ENCODE measurements around the gene DQX1.
"Not testable (repeated sequence)": the region's sequence is repeated elsewhere in the genome, so short reads cannot be mapped to it uniquely, and the experiment has no call there.

The DQX1 gene, protein sequence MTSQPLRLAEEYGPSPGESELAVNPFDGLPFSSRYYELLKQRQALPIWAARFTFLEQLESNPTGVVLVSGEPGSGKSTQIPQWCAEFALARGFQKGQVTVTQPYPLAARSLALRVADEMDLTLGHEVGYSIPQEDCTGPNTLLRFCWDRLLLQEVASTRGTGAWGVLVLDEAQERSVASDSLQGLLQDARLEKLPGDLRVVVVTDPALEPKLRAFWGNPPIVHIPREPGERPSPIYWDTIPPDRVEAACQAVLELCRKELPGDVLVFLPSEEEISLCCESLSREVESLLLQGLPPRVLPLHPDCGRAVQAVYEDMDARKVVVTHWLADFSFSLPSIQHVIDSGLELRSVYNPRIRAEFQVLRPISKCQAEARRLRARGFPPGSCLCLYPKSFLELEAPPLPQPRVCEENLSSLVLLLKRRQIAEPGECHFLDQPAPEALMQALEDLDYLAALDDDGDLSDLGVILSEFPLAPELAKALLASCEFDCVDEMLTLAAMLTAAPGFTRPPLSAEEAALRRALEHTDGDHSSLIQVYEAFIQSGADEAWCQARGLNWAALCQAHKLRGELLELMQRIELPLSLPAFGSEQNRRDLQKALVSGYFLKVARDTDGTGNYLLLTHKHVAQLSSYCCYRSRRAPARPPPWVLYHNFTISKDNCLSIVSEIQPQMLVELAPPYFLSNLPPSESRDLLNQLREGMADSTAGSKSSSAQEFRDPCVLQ

DNA sequence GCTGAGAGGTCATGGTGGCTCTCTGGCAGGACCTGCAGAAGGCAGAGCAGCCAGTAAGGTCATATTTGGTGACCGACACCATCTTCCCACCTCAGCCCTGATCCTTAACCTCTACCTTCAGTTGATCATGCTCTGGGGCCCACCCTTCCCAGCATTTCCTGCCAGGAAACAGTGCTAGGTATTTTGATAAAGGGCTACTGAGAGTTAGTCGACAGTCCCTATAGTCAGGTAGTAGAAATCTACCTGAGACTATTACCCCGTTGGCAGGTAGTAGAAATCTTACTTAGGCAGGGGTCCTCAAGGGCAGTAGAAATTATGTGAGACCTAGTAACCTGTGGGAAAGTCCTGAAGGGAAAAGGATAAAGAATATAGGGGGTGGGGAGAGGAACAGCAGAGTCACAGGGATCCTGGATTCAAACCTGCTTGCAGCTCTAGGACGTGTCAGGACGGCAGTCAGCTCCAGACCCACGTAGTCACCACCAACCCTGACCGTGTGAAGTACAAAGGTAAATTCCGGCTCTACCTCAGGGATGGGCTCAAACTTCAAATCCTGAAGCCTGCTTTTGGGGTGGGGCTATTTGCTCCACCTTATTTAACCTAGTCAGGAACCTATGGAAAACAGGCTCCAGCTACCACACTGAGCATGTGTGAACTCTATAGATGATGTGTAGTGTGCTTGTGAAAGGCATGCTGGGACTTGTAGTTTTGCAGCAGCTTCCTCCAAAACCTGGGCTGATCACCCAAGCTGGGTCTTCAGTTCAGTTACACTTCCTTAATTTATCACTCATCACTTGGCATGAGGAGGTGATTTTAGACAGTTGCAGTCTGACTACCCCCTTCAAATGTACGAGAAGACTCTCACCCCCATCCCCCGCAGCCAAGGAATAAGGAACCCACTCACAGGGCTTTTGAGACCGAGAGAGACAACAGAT, at the start of gene DQX1:
Gene DQX1, minus strand, starts transcription at position 515 of the 932 bp plus-strand sequence. Its CDS starts 502 bp downstream, at position 13.
- no peak for DNase-seq (ENCODE audit: low read depth, low spot score)

DNA sequence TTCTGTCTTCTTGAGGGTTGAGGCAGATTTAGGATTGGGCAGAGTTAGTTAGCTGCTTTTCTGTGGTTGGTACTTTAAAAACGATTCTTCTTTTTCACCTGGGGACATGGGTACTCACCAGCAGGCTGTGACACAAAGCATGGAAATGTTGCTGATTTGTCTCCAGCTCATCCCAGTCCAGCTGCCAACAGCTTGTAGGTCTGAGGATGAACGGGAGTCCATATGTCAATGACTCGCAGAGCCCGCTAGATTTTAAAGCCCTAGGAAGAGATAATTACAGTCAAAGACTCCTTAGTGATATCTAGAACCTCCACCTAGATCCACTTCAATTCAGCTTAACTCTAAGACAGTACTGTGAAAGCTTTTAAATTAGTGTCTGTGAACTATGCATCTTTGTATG, 49.3 kb upstream of the DQX1 start:
- no peak for DNase-seq (ENCODE audit: low read depth, low spot score)

DNA sequence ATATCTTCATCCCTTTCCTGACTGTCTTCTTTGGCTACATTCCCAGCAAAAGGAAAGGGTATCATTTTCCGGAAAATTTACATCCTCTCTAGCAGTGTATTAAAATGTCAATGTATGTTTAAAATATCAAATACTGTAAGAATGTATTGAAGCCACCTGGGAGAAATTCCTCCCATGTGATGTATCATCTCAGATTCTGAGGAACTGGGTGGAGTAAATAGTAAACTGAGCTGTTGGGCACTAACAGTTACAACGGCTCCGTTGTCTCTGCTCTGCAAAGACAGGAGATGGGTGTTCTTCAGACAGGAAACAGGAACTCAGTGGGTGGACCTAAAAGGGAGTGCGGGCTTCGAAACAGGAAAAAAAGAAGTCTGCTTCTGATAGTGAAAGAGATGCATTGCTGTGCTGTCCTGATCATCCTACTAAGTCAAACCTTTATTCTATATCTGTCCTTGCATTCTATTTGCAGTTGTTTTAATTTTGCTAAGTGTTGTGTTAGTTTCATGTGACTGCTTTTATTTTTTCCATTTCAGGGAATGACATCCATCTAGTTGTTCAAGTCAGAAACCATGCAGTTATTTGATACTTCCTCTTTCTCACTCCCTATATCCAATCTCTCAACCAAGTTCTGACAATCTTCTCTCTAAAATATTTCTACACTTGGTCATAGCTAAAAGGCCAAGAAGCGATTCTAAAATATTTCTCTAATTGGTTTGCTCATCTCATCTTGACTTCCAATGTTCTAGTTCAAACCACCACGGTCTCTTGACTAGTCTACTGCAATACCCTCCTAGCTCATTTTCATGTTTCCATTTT, 47.9 kb upstream of the DQX1 start:
- DNase-seq (ENCODE audit: low read depth, low spot score): no peak

DNA sequence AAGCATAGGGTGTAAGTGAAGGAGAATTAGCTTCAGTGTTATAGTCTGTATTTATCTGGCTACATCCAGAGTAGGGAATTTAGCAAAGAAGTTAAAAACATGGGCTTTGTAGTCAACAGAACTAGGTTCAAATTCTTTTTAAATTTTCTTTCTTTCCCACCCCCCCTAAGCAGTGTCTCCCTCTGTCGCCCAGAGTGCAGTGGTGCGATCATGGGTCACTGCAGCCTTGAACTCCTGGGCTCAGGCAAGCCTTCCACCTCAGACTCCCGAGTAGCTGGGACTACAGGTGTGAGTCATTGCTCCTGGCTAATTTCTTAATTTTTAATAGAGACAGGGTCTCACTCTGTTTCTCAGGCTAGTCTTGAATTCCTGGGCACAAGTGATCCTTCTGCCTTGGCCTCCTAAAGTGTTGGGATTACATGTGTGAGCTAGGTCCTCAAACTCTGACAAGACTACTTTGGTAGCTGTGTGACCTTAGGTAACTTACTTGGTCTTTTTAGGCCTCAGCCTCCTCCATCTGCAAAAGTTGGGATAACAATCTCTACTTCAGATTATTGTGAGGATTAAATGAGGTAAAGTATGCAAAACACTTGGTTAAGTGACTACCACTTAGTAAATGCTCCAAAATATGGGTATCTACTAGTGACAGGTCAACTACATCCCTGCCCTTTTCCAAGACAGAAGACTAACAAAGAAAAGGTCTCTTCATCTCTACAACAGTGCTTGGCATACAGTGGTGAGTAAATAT, 46.3 kb upstream of the DQX1 start:
- no peak for DNase-seq (ENCODE audit: low read depth, low spot score)

DNA sequence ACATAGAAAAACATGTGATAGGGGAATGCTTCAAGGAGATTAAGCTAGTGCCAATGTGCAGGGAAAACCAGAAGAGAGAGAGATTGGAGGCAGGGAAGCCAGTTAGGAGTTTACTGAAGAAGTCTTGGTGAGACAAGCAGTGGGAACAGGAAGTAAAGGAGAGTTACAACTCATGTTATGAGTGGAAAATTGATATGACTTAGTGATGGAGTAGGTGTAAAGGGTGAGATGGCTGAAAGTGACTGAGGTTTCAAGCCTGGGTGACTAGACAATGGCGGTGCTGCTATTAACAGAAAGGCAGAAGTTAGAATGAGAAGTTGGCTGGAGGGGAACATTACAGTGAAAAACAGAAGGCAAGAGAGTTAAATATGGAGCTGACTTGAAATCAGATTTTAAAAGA, 45.0 kb upstream of the DQX1 start:
- no peak for DNase-seq (ENCODE audit: low read depth, low spot score)

DNA sequence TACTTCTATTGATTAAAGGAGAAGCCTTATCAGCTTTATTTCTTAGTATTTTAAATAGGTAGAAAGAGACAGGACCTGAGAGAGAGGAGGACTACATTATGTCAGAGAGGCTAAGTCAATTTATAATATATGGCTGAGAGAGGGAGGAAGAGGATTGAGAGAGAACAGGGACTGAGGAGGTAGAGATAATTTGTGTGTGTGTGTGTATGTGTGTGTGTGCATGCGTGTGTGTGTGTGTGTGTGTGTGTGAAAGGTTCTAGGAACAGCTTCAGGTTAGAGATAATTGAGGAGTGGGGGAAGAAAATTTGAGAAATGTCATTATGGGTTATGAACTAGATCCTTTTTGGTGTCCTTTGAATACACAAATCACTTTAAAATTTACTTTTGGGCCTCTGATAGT, 43.7 kb upstream of the DQX1 start:
- DNase-seq (ENCODE audit: low read depth, low spot score): no peak

DNA sequence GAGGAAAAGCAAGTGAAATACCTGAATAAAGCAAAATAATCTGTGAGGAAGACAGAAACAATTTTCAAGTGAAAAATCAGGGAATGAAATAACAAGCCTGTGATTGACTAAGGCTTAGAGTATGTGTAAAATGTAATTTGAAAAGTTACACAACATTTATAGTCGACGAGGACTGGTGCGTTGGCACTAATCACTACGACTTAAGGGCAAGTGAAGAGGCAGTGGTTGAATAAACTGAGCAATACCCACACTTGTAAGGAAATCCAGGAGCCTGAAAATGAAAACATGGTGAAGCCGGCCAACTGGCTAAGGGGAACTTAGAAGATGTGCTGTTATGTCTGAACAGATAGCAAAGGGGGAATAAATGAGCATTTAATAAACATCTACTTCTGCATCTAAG, 41.9 kb upstream of the DQX1 start:
- DNase-seq (ENCODE audit: low read depth, low spot score): no peak

DNA sequence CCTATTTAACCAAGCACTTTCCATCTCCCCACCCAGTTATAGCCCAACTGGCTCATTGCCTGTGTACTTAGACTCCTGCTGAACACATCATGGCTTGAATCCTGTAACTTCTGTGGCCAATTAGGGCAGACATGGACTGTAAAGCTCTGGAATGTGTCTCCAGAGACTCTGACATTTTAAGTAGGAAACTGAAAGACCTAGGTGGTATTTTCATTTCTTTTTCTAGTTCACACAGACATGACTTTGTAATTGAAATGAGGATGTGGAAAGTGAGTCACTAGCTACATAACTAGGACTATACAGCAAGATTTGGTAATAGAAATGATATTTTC, 40.7 kb upstream of the DQX1 start:
- no peak for DNase-seq (ENCODE audit: low read depth, low spot score)

DNA sequence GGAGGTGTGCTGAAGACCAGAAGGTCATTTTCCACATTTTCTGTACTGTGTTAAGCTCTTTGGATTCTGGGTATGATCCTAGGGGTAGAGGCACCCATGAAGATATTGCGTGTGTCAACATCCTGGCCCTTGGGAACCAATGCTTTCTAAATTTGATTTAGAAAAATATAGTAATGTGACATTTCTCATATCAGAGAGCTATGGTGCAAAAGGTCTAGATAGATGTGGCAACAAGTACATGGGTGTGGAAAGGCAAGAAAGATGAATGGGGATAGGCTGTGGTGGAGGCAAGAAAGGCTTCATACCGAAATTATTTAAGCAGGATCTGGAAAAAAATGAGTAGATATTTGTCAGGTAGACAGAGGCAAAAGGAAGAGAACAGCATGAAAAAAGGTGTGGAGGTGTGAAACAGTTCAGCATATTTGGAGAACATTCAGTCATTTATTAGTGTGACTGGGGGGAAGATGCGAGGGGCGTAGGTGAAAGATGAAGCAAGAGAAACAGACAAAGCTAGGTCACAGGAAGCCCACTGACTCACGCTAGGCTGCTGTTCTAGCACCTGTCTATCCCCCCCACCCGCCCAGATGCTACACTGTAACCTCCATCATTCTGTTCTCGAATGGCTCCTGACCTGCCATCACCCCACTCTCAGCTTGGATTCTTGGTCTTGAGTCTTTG, 40.2 kb upstream of the DQX1 start:
- DNase-seq (ENCODE audit: low read depth, low spot score): no peak

DNA sequence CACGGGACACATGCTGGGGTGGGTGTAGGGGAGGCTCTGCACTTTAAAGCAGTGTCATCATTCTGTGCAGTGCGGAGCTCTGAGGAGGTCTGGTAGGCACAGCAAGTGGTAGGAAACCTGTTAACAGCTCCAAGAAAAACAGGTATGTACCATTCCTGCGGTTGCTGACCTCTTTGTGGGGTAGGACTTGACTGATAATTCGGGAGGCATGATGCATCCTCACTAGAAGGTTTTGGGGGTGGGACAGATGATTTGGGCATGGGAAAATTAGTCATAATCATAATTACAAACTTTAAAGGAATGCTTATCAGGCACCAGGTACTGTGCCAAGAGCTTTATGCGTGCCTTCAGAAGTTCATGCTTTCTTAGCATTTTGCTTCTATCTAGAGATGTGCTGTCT, 38.2 kb upstream of the DQX1 start:
- DNase-seq (ENCODE audit: low read depth, low spot score): no peak

DNA sequence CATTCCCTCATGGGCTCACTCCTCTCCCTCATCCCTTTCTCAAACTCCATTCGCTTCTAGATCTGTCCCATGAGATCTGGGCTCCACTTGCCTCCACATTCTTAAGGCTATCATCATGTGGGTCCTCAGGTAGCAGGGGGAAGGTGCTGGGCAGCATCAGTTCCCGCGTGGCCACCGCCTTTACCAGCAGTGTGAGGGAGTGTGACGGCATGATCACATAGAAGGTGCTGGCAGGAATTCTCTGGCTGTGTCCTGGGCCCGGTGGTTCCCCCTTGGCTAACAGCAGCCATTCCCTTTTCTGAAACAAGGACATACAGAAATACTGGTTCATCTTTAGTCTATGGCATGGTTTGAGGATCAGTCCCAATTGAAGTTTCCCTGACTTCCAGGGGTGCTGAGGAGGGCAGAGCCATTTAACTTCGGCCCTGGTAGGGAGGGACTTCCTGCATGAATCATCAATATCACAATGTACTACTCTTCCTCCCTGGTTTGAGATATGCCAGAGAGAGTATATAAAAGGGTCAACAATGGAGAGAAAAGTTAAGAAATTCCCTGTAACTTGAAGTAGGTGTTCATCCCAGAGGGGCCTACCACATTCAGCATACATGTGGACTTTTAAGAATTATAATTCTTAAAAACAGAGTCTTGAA, 36.2 kb upstream of the DQX1 start:
- DNase-seq (ENCODE audit: low read depth, low spot score): no peak

DNA sequence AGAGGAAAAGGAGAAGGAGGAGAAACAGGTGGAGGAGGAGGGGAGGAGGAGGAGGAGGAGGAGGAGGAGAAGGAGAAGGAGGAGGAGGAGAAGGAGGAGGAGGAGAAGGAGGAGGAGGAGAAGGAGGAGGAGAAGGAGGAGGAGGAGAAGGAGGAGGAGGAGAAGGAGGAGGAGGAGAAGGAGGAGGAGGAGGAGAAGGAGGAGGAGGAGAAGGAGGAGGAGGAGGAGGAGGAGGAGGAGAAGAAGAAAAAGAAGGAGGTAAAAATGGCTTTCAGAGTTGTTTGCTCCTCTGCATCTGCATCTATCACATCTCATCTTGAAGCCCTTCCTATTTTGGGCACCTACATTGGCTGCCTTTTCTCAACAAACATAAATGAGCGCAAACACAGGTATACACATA, 35.0 kb upstream of the DQX1 start:
- not testable (repeated sequence) for DNase-seq (ENCODE audit: low read depth, low spot score)

DNA sequence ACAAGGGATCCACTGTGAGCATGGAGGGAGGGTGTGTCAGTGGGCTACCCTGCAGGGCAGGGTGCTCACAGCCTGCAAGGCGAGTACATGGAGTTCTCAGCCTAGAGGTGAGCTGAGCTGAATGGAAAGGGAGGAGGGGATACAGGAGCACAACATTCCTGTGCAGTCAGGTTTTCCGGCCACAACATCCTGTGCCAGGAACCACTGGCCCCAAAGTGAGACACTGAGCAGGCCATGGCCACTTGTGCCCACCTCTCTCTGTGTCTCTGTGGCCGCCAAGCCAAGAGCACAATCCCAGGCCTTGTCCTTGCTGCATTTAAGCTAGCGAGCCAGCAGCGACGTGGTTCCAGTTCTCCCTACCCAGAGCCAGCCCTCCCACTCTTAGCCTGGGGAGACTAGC, 34.6 kb upstream of the DQX1 start:
- DNase-seq (ENCODE audit: low read depth, low spot score): no peak

DNA sequence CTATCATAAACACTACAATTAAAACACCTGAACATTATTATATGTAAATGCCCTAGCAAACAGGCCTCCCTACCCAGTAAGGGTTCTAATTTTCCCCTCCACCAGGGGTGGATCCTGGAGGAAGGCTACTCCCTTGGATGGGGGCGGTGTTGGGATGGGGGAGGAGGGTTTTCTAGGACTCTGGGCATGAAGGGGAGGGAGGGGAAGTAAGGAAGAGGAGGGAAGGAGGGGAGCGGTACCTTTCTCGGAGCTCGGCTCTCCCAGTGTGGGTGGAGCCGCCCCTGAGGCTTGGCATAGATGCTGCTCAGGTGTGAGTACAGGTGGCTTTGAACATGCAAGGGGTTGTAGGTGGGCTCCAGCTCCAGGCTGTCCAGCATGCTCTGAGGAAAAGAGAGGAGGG, 33.9 kb upstream of the DQX1 start:
- DNase-seq (ENCODE audit: low read depth, low spot score): no peak

DNA sequence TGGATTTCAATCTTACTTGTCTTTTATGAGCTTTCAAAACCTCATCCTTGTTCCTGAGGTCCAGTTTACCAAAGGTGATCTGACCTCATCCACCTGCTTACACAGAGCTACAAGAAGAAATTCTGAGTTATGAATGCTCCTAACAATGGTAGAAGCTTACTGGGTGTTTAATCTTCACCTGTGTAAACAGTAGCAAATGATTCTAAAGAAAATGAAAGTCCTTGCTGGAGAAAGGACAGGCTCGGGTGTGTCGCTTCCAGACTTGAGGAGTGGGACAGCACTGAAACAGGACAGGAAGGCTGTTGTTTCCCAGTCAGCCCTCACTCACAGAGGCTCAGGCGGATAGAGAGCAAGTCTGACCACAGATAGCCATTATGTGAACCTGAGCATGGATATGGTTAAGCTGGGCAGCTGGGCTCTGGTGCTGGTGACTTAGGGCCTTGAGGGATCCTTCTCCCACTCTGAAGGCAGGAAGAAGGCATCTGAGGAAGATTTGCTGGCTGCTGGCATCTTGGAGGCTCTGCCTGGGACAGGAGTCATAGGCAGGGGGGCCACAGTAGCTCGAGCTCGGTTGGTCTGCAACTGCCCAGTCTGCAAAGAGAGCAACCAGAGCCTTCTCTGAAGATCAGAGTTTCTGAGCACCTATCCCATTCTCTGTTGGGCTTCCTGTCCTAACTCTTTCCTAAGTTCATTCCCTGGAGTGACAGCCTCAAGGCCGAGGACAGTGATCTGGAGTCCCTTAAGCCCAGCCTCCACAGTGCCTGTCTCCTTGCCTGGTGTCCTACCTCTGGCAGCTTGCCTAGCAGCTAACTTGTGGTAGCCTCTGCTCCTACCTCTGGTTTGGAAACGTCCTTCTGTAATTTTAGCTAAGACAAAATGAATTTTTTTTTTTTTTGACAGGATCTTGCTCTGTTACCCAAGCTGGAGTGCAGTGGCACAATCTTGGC, 32.5 kb upstream of the DQX1 start:
- DNase-seq (ENCODE audit: low read depth, low spot score): no peak

DNA sequence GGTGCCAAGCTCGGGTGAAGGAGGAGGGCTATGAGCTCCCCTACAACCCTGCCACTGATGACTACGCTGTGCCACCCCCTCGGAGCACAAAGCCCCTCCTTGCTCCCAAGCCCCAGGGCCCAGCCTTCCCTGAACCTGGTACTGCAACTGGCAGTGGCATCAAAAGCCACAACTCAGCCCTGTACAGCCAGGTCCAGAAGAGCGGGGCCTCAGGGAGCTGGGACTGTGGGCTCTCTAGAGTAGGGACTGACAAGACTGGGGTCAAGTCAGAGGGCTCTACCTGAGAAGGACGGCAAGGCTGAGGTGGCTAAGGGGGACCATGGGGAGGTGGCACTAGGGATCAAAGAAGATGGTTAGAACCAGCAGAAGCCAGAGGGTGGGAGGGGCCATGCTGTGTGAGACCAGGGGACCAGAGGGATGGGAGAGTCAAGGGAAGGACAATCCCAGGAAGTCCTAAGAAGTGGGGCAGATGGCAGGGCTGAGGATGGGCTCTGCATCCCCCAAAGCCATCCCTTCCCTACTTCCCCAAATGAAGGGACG, 30.9 kb upstream of the DQX1 start:
- DNase-seq (ENCODE audit: low read depth, low spot score): no peak

DNA sequence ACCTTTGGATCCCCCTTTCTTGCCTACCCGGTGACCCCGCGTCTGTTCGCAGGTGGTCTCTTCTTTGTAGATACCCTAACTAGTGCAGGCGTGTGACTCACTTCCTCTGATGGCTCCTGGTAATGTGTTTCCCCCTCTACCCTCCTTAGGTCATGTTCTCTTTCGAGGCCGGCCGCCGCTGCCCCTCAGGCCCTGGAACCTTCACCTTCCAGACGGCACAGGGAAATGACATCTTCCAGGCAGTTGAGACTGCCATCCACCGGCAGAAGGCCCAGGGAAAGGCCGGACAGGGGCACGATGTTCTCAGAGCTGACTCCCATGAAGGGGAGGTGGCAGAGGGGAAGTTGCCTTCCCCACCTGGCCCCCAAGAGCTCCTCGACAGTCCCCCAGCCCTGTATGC, 30.1 kb upstream of the DQX1 start:
- no peak for DNase-seq (ENCODE audit: low read depth, low spot score)

DNA sequence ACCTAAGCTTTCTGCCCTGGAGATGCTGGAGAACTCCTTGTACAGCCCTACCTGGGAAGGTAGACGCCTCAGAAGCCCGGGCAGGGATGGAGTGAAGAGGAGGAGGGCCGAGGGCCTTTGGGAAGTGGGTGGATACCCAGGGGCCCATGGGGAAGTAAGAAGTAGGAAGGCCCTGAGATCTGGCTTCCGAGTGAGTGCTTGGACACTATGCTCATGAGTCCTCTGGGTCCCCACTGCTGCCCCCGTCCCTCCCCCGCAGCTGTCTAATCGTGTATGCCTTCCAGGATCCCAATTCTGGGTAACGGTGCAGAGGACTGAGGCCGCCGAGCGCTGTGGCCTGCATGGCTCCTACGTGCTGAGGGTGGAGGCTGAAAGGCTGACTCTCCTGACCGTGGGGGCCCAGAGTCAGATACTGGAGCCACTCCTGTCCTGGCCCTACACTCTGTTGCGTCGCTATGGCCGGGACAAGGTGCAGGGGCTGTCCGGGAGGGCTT, 29.6 kb upstream of the DQX1 start:
- DNase-seq (ENCODE audit: low read depth, low spot score): no peak

All from iPS DF 19.7 (cell line).